CD4-positive, CD25-positive, alpha-beta regulatory T cell (primary cell): ENCODE measurements around the gene ID4. TPM values are rescaled to one million over a fixed set of nuclear protein-coding genes. Genes with fewer than 3 reads are reported as not detected.

ENCODE experiments used
- ATAC-seq, 2 donors: fragments of 150-1000 bp; cut with Tn5 transposase; one replicate each; pipeline ENCODE4 v1.10.0; 2021; ENCODE audit warnings: low read depth in 2 of 2, moderate number of reproducible peaks in 2 of 2, moderate library complexity in 1 of 2
- DNase-seq, 3 donors: peaks; one replicate each; pipeline versions ENCODE4 v3.0.0 to v3.0.0-alpha.2; 2012 to 2022; ENCODE audit warnings: mixed read lengths in 1 of 3
- H3K27ac ChIP-seq: one replicate; pipeline ENCODE4 v1.7.0; 2013; ENCODE audit warnings: mild to moderate bottlenecking, low read length; ENCODE audit not compliant: insufficient read depth, poor library complexity, severe bottlenecking
- H3K27me3 ChIP-seq: one replicate; pipeline ENCODE4 v1.7.0; 2013; ENCODE audit warnings: low read length; ENCODE audit not compliant: control insufficient read depth, insufficient read depth
- H3K36me3 ChIP-seq: one replicate; pipeline ENCODE4 v1.7.0; 2013; ENCODE audit warnings: mild to moderate bottlenecking, low read length, moderate library complexity; ENCODE audit not compliant: control insufficient read depth, insufficient read depth
- H3K4me1 ChIP-seq: 2 replicates; pipeline ENCODE4 v1.7.0; 2013; ENCODE audit warnings: mild to moderate bottlenecking, low read length; ENCODE audit not compliant: insufficient read depth, control insufficient read depth, poor library complexity, severe bottlenecking
- H3K4me3 ChIP-seq: one replicate; pipeline ENCODE4 v1.7.0; 2013; ENCODE audit warnings: low read depth, mild to moderate bottlenecking, low read length, moderate library complexity
- H3K9me3 ChIP-seq, 2 experiments: 1 replicate in 1 of 2; 2 replicates in 1 of 2; pipeline ENCODE4 v1.7.0; 2013; ENCODE audit warnings: low read length in 2 of 2, mild to moderate bottlenecking in 1 of 2, moderate library complexity in 1 of 2; ENCODE audit not compliant: control insufficient read depth in 2 of 2
- H3K27ac Mint-ChIP-seq, 3 donors: one replicate each; pipeline ENCODE4 v1.8.0; 2020 to 2022; ENCODE audit warnings: mild to moderate bottlenecking in 3 of 3, mixed read lengths in 3 of 3, moderate library complexity in 2 of 3
- H3K27me3 Mint-ChIP-seq: one replicate; pipeline ENCODE4 v1.8.0; 2022; ENCODE audit warnings: mild to moderate bottlenecking, mixed read lengths
- H3K36me3 Mint-ChIP-seq: one replicate; pipeline ENCODE4 v1.8.0; 2020; ENCODE audit warnings: mixed read lengths
- H3K4me1 Mint-ChIP-seq, 4 donors: one replicate each; pipeline ENCODE4 v1.8.0; 2020 to 2022; ENCODE audit warnings: mixed read lengths in 4 of 4, mild to moderate bottlenecking in 1 of 4
- H3K4me3 Mint-ChIP-seq, 4 donors: one replicate each; pipeline ENCODE4 v1.8.0; 2020 to 2022; ENCODE audit warnings: mild to moderate bottlenecking in 4 of 4, mixed read lengths in 4 of 4, moderate library complexity in 3 of 4
- H3K9me3 Mint-ChIP-seq, 7 donors: one replicate each; pipeline ENCODE4 v1.8.0; 2020 to 2022; ENCODE audit warnings: mixed read lengths in 7 of 7, mild to moderate bottlenecking in 3 of 7, moderate library complexity in 2 of 7
- polyA plus RNA-seq, 4 donors: library from polyadenylated mRNA; unstranded; fragments of 300-500 nt; fragmentation: Illumina TruSeq; gene quantifications; one replicate each; pipeline ENCODE4 v1.2.3, GENCODE V29; 2021
- total RNA-seq: library from RNA; stranded (reverse); gene quantifications from one replicate; pipeline ENCODE4 v1.2.3, GENCODE V29; 2022

Gene ID4
- total and polyA plus RNA-seq, 5 donors from 2014 or later = not detected

GRCh38 chr6:19802656-19803055 lies 34.5 kb upstream of the ID4 start:
- Mint-ChIP-seq H3K4me3 (peak overlapping the region in 1 of 4 donors; percentile 56), H3K4me1 (peaks cover 0 to 22% (median 5%) of the 10 kb centered on the region in 4 donors), H3K27me3 (peaks cover 18% of the 10 kb centered on the region), H3K27ac (no peak overlapping the region), H3K9me3 (peaks cover 0 to 5% (median 0%) of the 10 kb centered on the region in 7 donors), H3K36me3 (no peaks in the 10 kb centered on the region)
- no peak overlapping the region for H3K27ac ChIP-seq
- DNase-seq (no peak), ATAC-seq (no peak)
- no peaks in the 10 kb centered on the region for H3K36me3 ChIP-seq
- H3K4me1 ChIP-seq = peaks cover 6% of the 10 kb centered on the region
- H3K4me3 ChIP-seq = no peak overlapping the region
- no peaks in the 10 kb centered on the region for H3K9me3 ChIP-seq
- no peaks in the 10 kb centered on the region for H3K27me3 ChIP-seq

- DNase-seq (no peak), ATAC-seq (no peak)
- Mint-ChIP-seq H3K4me1 (peaks cover 0 to 22% (median 5%) of the 10 kb centered on the region in 4 donors), H3K27ac (no peak overlapping the region), H3K9me3 (peaks cover 0 to 4% (median 0%) of the 10 kb centered on the region in 7 donors), H3K27me3 (peaks cover 24% of the 10 kb centered on the region), H3K4me3 (peak overlapping the region in 3 of 4 donors; percentile 23 to 79 (median 29)), H3K36me3 (no peaks in the 10 kb centered on the region)
- H3K4me3 ChIP-seq = no peak overlapping the region
- no peaks in the 10 kb centered on the region for H3K9me3 ChIP-seq
- no peak overlapping the region for H3K27ac ChIP-seq
- no peaks in the 10 kb centered on the region for H3K27me3 ChIP-seq
- H3K4me1 ChIP-seq = peaks cover 6% of the 10 kb centered on the region
- no peaks in the 10 kb centered on the region for H3K36me3 ChIP-seq
Measured at GRCh38 chr6:19803331-19804204, 33.6 kb upstream of the ID4 start.

- H3K4me1 Mint-ChIP-seq = peaks cover 0 to 22% (median 5%) of the 10 kb centered on the region in 4 donors
- Histone ChIP-seq H3K27me3 (no peaks in the 10 kb centered on the region), H3K27ac (no peak overlapping the region), H3K4me3 (no peak overlapping the region), H3K9me3 (no peaks in the 10 kb centered on the region), H3K4me1 (peaks cover 6% of the 10 kb centered on the region), H3K36me3 (no peaks in the 10 kb centered on the region)
- H3K27ac Mint-ChIP-seq = no peak overlapping the region
- ATAC-seq = peak in 1 of 2 donors; percentile 20
- no peaks in the 10 kb centered on the region for H3K36me3 Mint-ChIP-seq
- peaks cover 24% of the 10 kb centered on the region for H3K27me3 Mint-ChIP-seq
- H3K9me3 Mint-ChIP-seq = peaks cover 0 to 3% (median 0%) of the 10 kb centered on the region in 7 donors
- H3K4me3 Mint-ChIP-seq = peak overlapping the region; percentile 29 to 79 (median 56)
- DNase-seq = peak in 1 of 3 donors; percentile 67
Measured at GRCh38 chr6:19804205-19805128, 32.7 kb upstream of the ID4 start.

GRCh38 chr6:19805129-19805481 lies 32.1 kb upstream of the ID4 start:
- H3K4me1 Mint-ChIP-seq = peaks cover 0 to 22% (median 5%) of the 10 kb centered on the region in 4 donors

GRCh38 chr6:19806971-19807396 lies 30.2 kb upstream of the ID4 start:
- Histone ChIP-seq H3K36me3 (no peaks in the 10 kb centered on the region), H3K9me3 (no peaks in the 10 kb centered on the region), H3K4me1 (peaks cover 6% of the 10 kb centered on the region), H3K4me3 (no peak overlapping the region), H3K27me3 (no peaks in the 10 kb centered on the region), H3K27ac (no peak overlapping the region)
- Mint-ChIP-seq H3K27ac (no peak overlapping the region), H3K27me3 (peaks cover 24% of the 10 kb centered on the region), H3K36me3 (no peaks in the 10 kb centered on the region), H3K9me3 (peaks cover 0 to 3% (median 0%) of the 10 kb centered on the region in 7 donors), H3K4me3 (no peak overlapping the region), H3K4me1 (peaks cover 0 to 22% (median 5%) of the 10 kb centered on the region in 4 donors)
- no peak for DNase-seq
- ATAC-seq = no peak

More at GRCh38 chr6:19805129-19805481, 32.1 kb upstream of the ID4 start:
- ATAC-seq (no peak), DNase-seq (no peak)
- no peak overlapping the region for H3K4me3 ChIP-seq
- Mint-ChIP-seq H3K4me3 (peak overlapping the region in 3 of 4 donors; percentile 43 to 68 (median 55)), H3K9me3 (peaks cover 0 to 3% (median 0%) of the 10 kb centered on the region in 7 donors), H3K27ac (no peak overlapping the region), H3K27me3 (peaks cover 24% of the 10 kb centered on the region), H3K36me3 (no peaks in the 10 kb centered on the region)
- no peak overlapping the region for H3K27ac ChIP-seq
- no peaks in the 10 kb centered on the region for H3K27me3 ChIP-seq
- no peaks in the 10 kb centered on the region for H3K9me3 ChIP-seq
- no peaks in the 10 kb centered on the region for H3K36me3 ChIP-seq
- H3K4me1 ChIP-seq = peaks cover 6% of the 10 kb centered on the region

GRCh38 chr6:19811397-19812079 lies 25.6 kb upstream of the ID4 start:
- ATAC-seq = no peak

GRCh38 chr6:19812512-19813119 lies 24.6 kb upstream of the ID4 start:
- Histone ChIP-seq H3K27ac (no peak overlapping the region), H3K4me1 (no peaks in the 10 kb centered on the region), H3K9me3 (no peaks in the 10 kb centered on the region), H3K27me3 (no peaks in the 10 kb centered on the region), H3K36me3 (no peaks in the 10 kb centered on the region), H3K4me3 (no peak overlapping the region)
- Mint-ChIP-seq H3K9me3 (peaks cover 0 to 5% (median 3%) of the 10 kb centered on the region in 7 donors), H3K4me3 (no peak overlapping the region), H3K4me1 (no peaks in the 10 kb centered on the region), H3K27ac (no peak overlapping the region), H3K27me3 (peaks cover 7% of the 10 kb centered on the region), H3K36me3 (no peaks in the 10 kb centered on the region)
- ATAC-seq = no peak
- no peak for DNase-seq

More at GRCh38 chr6:19811397-19812079, 25.6 kb upstream of the ID4 start:
- Mint-ChIP-seq H3K4me3 (no peak overlapping the region), H3K27ac (no peak overlapping the region), H3K4me1 (no peaks in the 10 kb centered on the region), H3K27me3 (peaks cover 7% of the 10 kb centered on the region), H3K9me3 (no peaks in the 10 kb centered on the region), H3K36me3 (no peaks in the 10 kb centered on the region)
- no peak overlapping the region for H3K27ac ChIP-seq
- H3K36me3 ChIP-seq = no peaks in the 10 kb centered on the region
- no peak overlapping the region for H3K4me3 ChIP-seq
- H3K4me1 ChIP-seq = no peaks in the 10 kb centered on the region
- no peaks in the 10 kb centered on the region for H3K27me3 ChIP-seq
- no peaks in the 10 kb centered on the region for H3K9me3 ChIP-seq
- no peak for DNase-seq
